ENCODE measurements around the gene SH3PXD2B.

Gene SH3PXD2B

GRCh38 chr5:172336676-172337285, 117.5 kb downstream of the SH3PXD2B start:
- Histone ChIP-seq H4K12ac (ENCODE audit: low read depth, low read length) (no peak overlapping the region), H3K23ac (ENCODE audit: low read length) (no peak overlapping the region), H4K8ac (ENCODE audit: low read depth, low read length) (no peak overlapping the region), H3K4me1 (ENCODE audit: control insufficient read depth in 1 of 2, insufficient read depth in 2 of 2, low read length in 2 of 2) (peaks cover 9 to 15% of the 10 kb centered on the region in 2 experiments), H2AK5ac (ENCODE audit: low read length) (no peak overlapping the region), H3K14ac (ENCODE audit: low read length) (no peak overlapping the region), H3K4ac (ENCODE audit: low read depth, low read length) (no peak overlapping the region), H3K36me3 (ENCODE audit: control insufficient read depth in 1 of 2, insufficient read depth in 2 of 2, low read length in 2 of 2) (peaks cover 55 to 62% of the 10 kb centered on the region in 2 experiments), H3K4me2 (ENCODE audit: low read length) (no peak overlapping the region), H2BK5ac (ENCODE audit: low read depth, low read length, poor library complexity) (no peak overlapping the region), H4K91ac (ENCODE audit: low read depth, low read length) (no peak overlapping the region), H3K27me3 (ENCODE audit: insufficient read depth, low read length) (no peaks in the 10 kb centered on the region), H2BK120ac (ENCODE audit: insufficient read depth, low read length, poor library complexity) (no peak overlapping the region), H2BK12ac (ENCODE audit: low read length) (no peak overlapping the region), H3K27ac (ENCODE audit: low read depth, low read length) (no peak overlapping the region), H2AFZ (ENCODE audit: insufficient read depth, low read length, poor library complexity) (no peak overlapping the region), H3K79me2 (ENCODE audit: control insufficient read depth, insufficient read depth, low read length, poor library complexity) (no peaks in the 10 kb centered on the region), H3K79me1 (ENCODE audit: low read length) (no peaks in the 10 kb centered on the region), H3K9me3 (ENCODE audit: insufficient read depth, low read depth, low read length) (no peaks in the 10 kb centered on the region), H3K9ac (ENCODE audit: low read length) (no peak overlapping the region), H3K4me3 (ENCODE audit: low read depth, low read length) (no peak overlapping the region), H3K18ac (ENCODE audit: low read length) (no peak overlapping the region)
- DNase-seq: no peak
- WGBS (ENCODE audit: extremely low coverage, insufficient coverage, insufficient read length): no CpG with 5 or more reads among the region's 9 CpGs

GRCh38 chr5:172336264-172336663, 118.1 kb downstream of the SH3PXD2B start:
- Histone ChIP-seq H3K14ac (ENCODE audit: low read length) (peak overlapping the region; percentile 51), H3K79me1 (ENCODE audit: low read length) (no peaks in the 10 kb centered on the region), H3K27me3 (ENCODE audit: insufficient read depth, low read length) (no peaks in the 10 kb centered on the region), H3K4me3 (ENCODE audit: low read depth, low read length) (no peak overlapping the region), H3K23ac (ENCODE audit: low read length) (no peak overlapping the region), H4K12ac (ENCODE audit: low read depth, low read length) (no peak overlapping the region), H4K91ac (ENCODE audit: low read depth, low read length) (peak overlapping the region; percentile 49), H4K8ac (ENCODE audit: low read depth, low read length) (peak overlapping the region; percentile 42), H3K4me2 (ENCODE audit: low read length) (no peak overlapping the region), H3K79me2 (ENCODE audit: control insufficient read depth, insufficient read depth, low read length, poor library complexity) (no peaks in the 10 kb centered on the region), H3K18ac (ENCODE audit: low read length) (no peak overlapping the region), H2BK5ac (ENCODE audit: low read depth, low read length, poor library complexity) (no peak overlapping the region), H3K9me3 (ENCODE audit: insufficient read depth, low read depth, low read length) (no peaks in the 10 kb centered on the region), H2BK120ac (ENCODE audit: insufficient read depth, low read length, poor library complexity) (peak overlapping the region; percentile 30), H3K9ac (ENCODE audit: low read length) (no peak overlapping the region), H3K4ac (ENCODE audit: low read depth, low read length) (no peak overlapping the region), H3K27ac (ENCODE audit: low read depth, low read length) (peak overlapping the region; percentile 40), H2AK5ac (ENCODE audit: low read length) (no peak overlapping the region), H2BK12ac (ENCODE audit: low read length) (no peak overlapping the region), H2AFZ (ENCODE audit: insufficient read depth, low read length, poor library complexity) (no peak overlapping the region), H3K4me1 (ENCODE audit: control insufficient read depth in 1 of 2, insufficient read depth in 2 of 2, low read length in 2 of 2) (peaks cover 9 to 15% of the 10 kb centered on the region in 2 experiments), H3K36me3 (ENCODE audit: control insufficient read depth in 1 of 2, insufficient read depth in 2 of 2, low read length in 2 of 2) (peaks cover 54 to 60% of the 10 kb centered on the region in 2 experiments)
- no CpG with 5 or more reads among the region's 10 CpGs for WGBS (ENCODE audit: extremely low coverage, insufficient coverage, insufficient read length)
- DNase-seq: no peak

- no peak overlapping the region for H4K8ac ChIP-seq (ENCODE audit: low read depth, low read length)
These were observed 118.6 kb downstream of the SH3PXD2B start for GRCh38 chr5:172335721-172336120.

GRCh38 chr5:172334641-172335040, 119.7 kb downstream of the SH3PXD2B start:
- H2AK5ac ChIP-seq (ENCODE audit: low read length): no peak overlapping the region
- H3K36me3 ChIP-seq (ENCODE audit: control insufficient read depth in 1 of 2, insufficient read depth in 2 of 2, low read length in 2 of 2): peaks cover 39 to 45% of the 10 kb centered on the region in 2 experiments
- peaks cover 9 to 15% of the 10 kb centered on the region in 2 experiments for H3K4me1 ChIP-seq (ENCODE audit: control insufficient read depth in 1 of 2, insufficient read depth in 2 of 2, low read length in 2 of 2)
- H2BK12ac ChIP-seq (ENCODE audit: low read length): no peak overlapping the region
- H3K14ac ChIP-seq (ENCODE audit: low read length): no peak overlapping the region
- H3K79me1 ChIP-seq (ENCODE audit: low read length): no peaks in the 10 kb centered on the region
- no peak overlapping the region for H3K23ac ChIP-seq (ENCODE audit: low read length)
- no peaks in the 10 kb centered on the region for H3K27me3 ChIP-seq (ENCODE audit: insufficient read depth, low read length)
- H3K9ac ChIP-seq (ENCODE audit: low read length): no peak overlapping the region
- H3K4me3 ChIP-seq (ENCODE audit: low read depth, low read length): no peak overlapping the region
- H3K4me2 ChIP-seq (ENCODE audit: low read length): no peak overlapping the region
- no CpG with 5 or more reads among the region's 9 CpGs for WGBS (ENCODE audit: extremely low coverage, insufficient coverage, insufficient read length)
- H3K4ac ChIP-seq (ENCODE audit: low read depth, low read length): no peak overlapping the region
- no peak overlapping the region for H4K12ac ChIP-seq (ENCODE audit: low read depth, low read length)
- no peaks in the 10 kb centered on the region for H3K79me2 ChIP-seq (ENCODE audit: control insufficient read depth, insufficient read depth, low read length, poor library complexity)
- H4K91ac ChIP-seq (ENCODE audit: low read depth, low read length): no peak overlapping the region
- no peak overlapping the region for H3K27ac ChIP-seq (ENCODE audit: low read depth, low read length)
- no peak overlapping the region for H3K18ac ChIP-seq (ENCODE audit: low read length)
- H4K8ac ChIP-seq (ENCODE audit: low read depth, low read length): no peak overlapping the region
- no peak overlapping the region for H2BK5ac ChIP-seq (ENCODE audit: low read depth, low read length, poor library complexity)
- no peak overlapping the region for H2BK120ac ChIP-seq (ENCODE audit: insufficient read depth, low read length, poor library complexity)
- H2AFZ ChIP-seq (ENCODE audit: insufficient read depth, low read length, poor library complexity): no peak overlapping the region
- H3K9me3 ChIP-seq (ENCODE audit: insufficient read depth, low read depth, low read length): no peaks in the 10 kb centered on the region
- DNase-seq: no peak

More at GRCh38 chr5:172335721-172336120, 118.6 kb downstream of the SH3PXD2B start:
- H3K27me3 ChIP-seq (ENCODE audit: insufficient read depth, low read length): no peaks in the 10 kb centered on the region
- DNase-seq: peak; percentile 50 to 72
- no peaks in the 10 kb centered on the region for H3K79me2 ChIP-seq (ENCODE audit: control insufficient read depth, insufficient read depth, low read length, poor library complexity)
- H2BK12ac ChIP-seq (ENCODE audit: low read length): no peak overlapping the region
- no peak overlapping the region for H3K18ac ChIP-seq (ENCODE audit: low read length)
- H3K9me3 ChIP-seq (ENCODE audit: insufficient read depth, low read depth, low read length): no peaks in the 10 kb centered on the region
- peaks cover 9 to 15% of the 10 kb centered on the region in 2 experiments for H3K4me1 ChIP-seq (ENCODE audit: control insufficient read depth in 1 of 2, insufficient read depth in 2 of 2, low read length in 2 of 2)
- no peaks in the 10 kb centered on the region for H3K79me1 ChIP-seq (ENCODE audit: low read length)
- H3K9ac ChIP-seq (ENCODE audit: low read length): no peak overlapping the region
- no peak overlapping the region for H2AK5ac ChIP-seq (ENCODE audit: low read length)
- peak overlapping the region; percentile 40 for H3K27ac ChIP-seq (ENCODE audit: low read depth, low read length)
- no peak overlapping the region for H3K4me3 ChIP-seq (ENCODE audit: low read depth, low read length)
- no peak overlapping the region for H2BK120ac ChIP-seq (ENCODE audit: insufficient read depth, low read length, poor library complexity)
- H4K91ac ChIP-seq (ENCODE audit: low read depth, low read length): no peak overlapping the region
- no peak overlapping the region for H2AFZ ChIP-seq (ENCODE audit: insufficient read depth, low read length, poor library complexity)
- no peak overlapping the region for H3K4me2 ChIP-seq (ENCODE audit: low read length)
- no CpG with 5 or more reads among the region's 4 CpGs for WGBS (ENCODE audit: extremely low coverage, insufficient coverage, insufficient read length)
- no peak overlapping the region for H3K14ac ChIP-seq (ENCODE audit: low read length)
- no peak overlapping the region for H4K12ac ChIP-seq (ENCODE audit: low read depth, low read length)
- H2BK5ac ChIP-seq (ENCODE audit: low read depth, low read length, poor library complexity): no peak overlapping the region
- H3K4ac ChIP-seq (ENCODE audit: low read depth, low read length): no peak overlapping the region
- H3K23ac ChIP-seq (ENCODE audit: low read length): no peak overlapping the region
- H3K36me3 ChIP-seq (ENCODE audit: control insufficient read depth in 1 of 2, insufficient read depth in 2 of 2, low read length in 2 of 2): peaks cover 49 to 54% of the 10 kb centered on the region in 2 experiments
